Activated naive CD4-positive, alpha-beta T cell treated with anti-CD3 and anti-CD28 coated beads, Interleukin-2, amount 50 U/mL, for 72 hours (primary cell): Measurements from ENCODE around the gene DYNLT2B. TPM values are rescaled to one million over a fixed set of nuclear protein-coding genes. Genes with fewer than 3 reads are reported as not detected.
A peak's percentile ranks its signal among the peaks of the same experiment; 100 is the strongest.
"Not testable (repeated sequence)": the region's sequence is repeated elsewhere in the genome, so short reads cannot be mapped to it uniquely, and the experiment has no call there.

Experiments used
- ATAC-seq, 2 donors: fragments of 150-1000 bp; cut with Tn5 transposase; 2 replicates each; pipeline ENCODE4 v1.10.0; 2021; ENCODE audit warnings: mild to moderate bottlenecking in 2 of 2, moderate library complexity in 2 of 2
- DNase-seq, 2 donors: peaks; one replicate each; pipeline ENCODE4 v3.0.0; 2021 to 2022; ENCODE audit warnings: low spot score in 2 of 2
- H3K27ac Mint-ChIP-seq, 2 donors: one replicate each; pipeline ENCODE4 v1.8.0; 2022; ENCODE audit warnings: mild to moderate bottlenecking in 2 of 2, mixed read lengths in 2 of 2
- H3K36me3 Mint-ChIP-seq, 2 donors: one replicate each; pipeline ENCODE4 v1.8.0; 2022; ENCODE audit warnings: mixed read lengths in 2 of 2
- H3K9me3 Mint-ChIP-seq, 2 donors: one replicate each; pipeline ENCODE4 v1.8.0; 2022; ENCODE audit warnings: mixed read lengths in 2 of 2
- total RNA-seq, 2 donors: library from RNA; stranded (reverse); gene quantifications; one replicate each; pipeline ENCODE4 v1.2.3, GENCODE V29; 2022

DYNLT2B gene
- total RNA-seq, 2 donors from 2014 or later: 7.4 to 13.1 TPM

GRCh38 chr3:196336319-196337145 lies 18.5 kb upstream of the DYNLT2B start:
- no peak for DNase-seq
- no peaks in the 10 kb centered on the region for H3K36me3 Mint-ChIP-seq
- H3K9me3 Mint-ChIP-seq: no peaks in the 10 kb centered on the region
- ATAC-seq: no peak
- no peak overlapping the region for H3K27ac Mint-ChIP-seq

GRCh38 chr3:196335503-196335948 lies 17.5 kb upstream of the DYNLT2B start:
- no peaks in the 10 kb centered on the region for H3K36me3 Mint-ChIP-seq
- no peaks in the 10 kb centered on the region for H3K9me3 Mint-ChIP-seq
- DNase-seq: no peak
- no peak for ATAC-seq
- no peak overlapping the region for H3K27ac Mint-ChIP-seq

- no peaks in the 10 kb centered on the region for H3K36me3 Mint-ChIP-seq
These were observed 16.9 kb upstream of the DYNLT2B start for GRCh38 chr3:196334982-196335381.

GRCh38 chr3:196332168-196332567 lies 14.1 kb upstream of the DYNLT2B start:
- ATAC-seq: no peak
- no peak for DNase-seq
- no peaks in the 10 kb centered on the region for H3K36me3 Mint-ChIP-seq
- H3K9me3 Mint-ChIP-seq: no peaks in the 10 kb centered on the region
- no peak overlapping the region for H3K27ac Mint-ChIP-seq

More at GRCh38 chr3:196334982-196335381, 16.9 kb upstream of the DYNLT2B start:
- ATAC-seq (no peak), DNase-seq (no peak)
- Mint-ChIP-seq H3K9me3 (no peaks in the 10 kb centered on the region), H3K27ac (no peak overlapping the region)

GRCh38 chr3:196327405-196327804 lies 9.4 kb upstream of the DYNLT2B start:
- no peaks in the 10 kb centered on the region for H3K9me3 Mint-ChIP-seq
- no peaks in the 10 kb centered on the region for H3K36me3 Mint-ChIP-seq
- no peak for DNase-seq
- ATAC-seq: no peak
- H3K27ac Mint-ChIP-seq: no peak overlapping the region

- H3K9me3 Mint-ChIP-seq: no peaks in the 10 kb centered on the region
- ATAC-seq (no peak), DNase-seq (no peak)
- no peaks in the 10 kb centered on the region for H3K36me3 Mint-ChIP-seq
- no peak overlapping the region for H3K27ac Mint-ChIP-seq
These were observed 8.9 kb upstream of the DYNLT2B start for GRCh38 chr3:196326936-196327335.

- Mint-ChIP-seq H3K27ac (no peak overlapping the region), H3K36me3 (no peaks in the 10 kb centered on the region), H3K9me3 (no peaks in the 10 kb centered on the region)
- ATAC-seq (no peak), DNase-seq (no peak)
These were observed 5.7 kb upstream of the DYNLT2B start for GRCh38 chr3:196323691-196324090.

- Mint-ChIP-seq H3K9me3 (no peaks in the 10 kb centered on the region), H3K27ac (no peak overlapping the region), H3K36me3 (peaks cover 0 to 4% of the 10 kb centered on the region in 2 donors)
- ATAC-seq: no peak
- DNase-seq: no peak
These were observed 5.0 kb upstream of the DYNLT2B start for GRCh38 chr3:196323016-196323415.

GRCh38 chr3:196321162-196321561 lies 3.1 kb upstream of the DYNLT2B start:
- H3K9me3 Mint-ChIP-seq: no peaks in the 10 kb centered on the region
- ATAC-seq (no peak), DNase-seq (no peak)
- H3K36me3 Mint-ChIP-seq: peaks cover 0 to 18% of the 10 kb centered on the region in 2 donors
- H3K27ac Mint-ChIP-seq: no peak overlapping the region

- H3K9me3 Mint-ChIP-seq: no peaks in the 10 kb centered on the region
- DNase-seq (no peak), ATAC-seq (no peak)
- peaks cover 0 to 18% of the 10 kb centered on the region in 2 donors for H3K36me3 Mint-ChIP-seq
- peak overlapping the region in 1 of 2 donors; percentile 97 for H3K27ac Mint-ChIP-seq
These were observed 2.1 kb upstream of the DYNLT2B start for GRCh38 chr3:196320137-196320536.

- not testable (repeated sequence) for ATAC-seq, DNase-seq, H3K9me3 Mint-ChIP-seq
- Mint-ChIP-seq H3K36me3 (peaks cover 0 to 18% of the 10 kb centered on the region in 2 donors), H3K27ac (peak overlapping the region; percentile 92 to 97)
These were observed 997 bp downstream of the DYNLT2B start for GRCh38 chr3:196316799-196317686.

- no peak for ATAC-seq
- Mint-ChIP-seq H3K27ac (peak overlapping the region in 1 of 2 donors; percentile 44), H3K9me3 (no peaks in the 10 kb centered on the region), H3K36me3 (peaks cover 0 to 18% of the 10 kb centered on the region in 2 donors)
- DNase-seq: no peak
These were observed 2.2 kb downstream of the DYNLT2B start for GRCh38 chr3:196315821-196316220.

GRCh38 chr3:196314597-196314996 lies 3.4 kb downstream of the DYNLT2B start:
- no peaks in the 10 kb centered on the region for H3K9me3 Mint-ChIP-seq
- peaks cover 0 to 18% of the 10 kb centered on the region in 2 donors for H3K36me3 Mint-ChIP-seq
- H3K27ac Mint-ChIP-seq: no peak overlapping the region
- DNase-seq (no peak), ATAC-seq (no peak)

- not testable (repeated sequence) for H3K27ac Mint-ChIP-seq, H3K9me3 Mint-ChIP-seq, ATAC-seq, DNase-seq
- peaks cover 0 to 18% of the 10 kb centered on the region in 2 donors for H3K36me3 Mint-ChIP-seq
These were observed 4.0 kb downstream of the DYNLT2B start for GRCh38 chr3:196314086-196314485.

GRCh38 chr3:196302960-196303359 lies 15.1 kb downstream of the DYNLT2B start:
- H3K9me3 Mint-ChIP-seq, H3K27ac Mint-ChIP-seq, H3K36me3 Mint-ChIP-seq, ATAC-seq, DNase-seq: not testable (repeated sequence)

- ATAC-seq, H3K36me3 Mint-ChIP-seq, DNase-seq, H3K27ac Mint-ChIP-seq, H3K9me3 Mint-ChIP-seq: not testable (repeated sequence)
These were observed 15.5 kb downstream of the DYNLT2B start for GRCh38 chr3:196302551-196302950.

GRCh38 chr3:196298521-196298920 lies 19.5 kb downstream of the DYNLT2B start:
- no peaks in the 10 kb centered on the region for H3K36me3 Mint-ChIP-seq
- no peaks in the 10 kb centered on the region for H3K9me3 Mint-ChIP-seq
- ATAC-seq (no peak), DNase-seq (no peak)
- H3K27ac Mint-ChIP-seq: no peak overlapping the region
